HG03378 (cell line): ENCODE results near the gene MTRFR.
"Not testable (repeated sequence)": the region's sequence is repeated elsewhere in the genome, so short reads cannot be mapped to it uniquely, and the experiment has no call there.

Experiments used
- ATAC-seq: cut with Tn5 transposase; IDR thresholded peaks from one replicate; pipeline ENCODE4 v1.9.1; 2021; ENCODE audit warnings: mild to moderate bottlenecking, moderate library complexity; ENCODE audit not compliant: unreplicated experiment

The MTRFR gene

GRCh38 chr12:123232807-123233504 is at the start of gene MTRFR, which contains the start of gene MPHOSPH9:
TSS of gene MTRFR (plus strand) at chr12:123233436. CDS start at chr12:123253675, 20,239 bp downstream.
TSS of gene MPHOSPH9 (minus strand) at chr12:123233141. CDS start at chr12:123230364, 2,777 bp downstream.
- ATAC-seq = peak; percentile 68

- ATAC-seq = no peak
Measured at GRCh38 chr12:123187637-123188036, 45.6 kb upstream of the MTRFR start.

GRCh38 chr12:123199936-123200335 is 33.3 kb upstream of the MTRFR start:
- ATAC-seq = no peak

- no peak for ATAC-seq
Measured at GRCh38 chr12:123200414-123200813, 32.8 kb upstream of the MTRFR start.

GRCh38 chr12:123206794-123207193 is 26.4 kb upstream of the MTRFR start:
- not testable (repeated sequence) for ATAC-seq

GRCh38 chr12:123207815-123208214 is 25.4 kb upstream of the MTRFR start:
- ATAC-seq = not testable (repeated sequence)

- no peak for ATAC-seq
Measured at GRCh38 chr12:123223241-123223668, 10.0 kb upstream of the MTRFR start.

GRCh38 chr12:123225443-123225842 is 7.8 kb upstream of the MTRFR start:
- ATAC-seq = no peak

- ATAC-seq = no peak
Measured at GRCh38 chr12:123227581-123228258, 5.5 kb upstream of the MTRFR start.

GRCh38 chr12:123229051-123229450 is 4.2 kb upstream of the MTRFR start:
- no peak for ATAC-seq

GRCh38 chr12:123231931-123232330 is 1.3 kb upstream of the MTRFR start:
- no peak for ATAC-seq

- ATAC-seq = no peak
Measured at GRCh38 chr12:123232472-123232806, 797 bp upstream of the MTRFR start.

GRCh38 chr12:123233505-123234308 is 471 bp downstream of the MTRFR start:
- peak; percentile 7 for ATAC-seq

GRCh38 chr12:123237646-123238329 is 4.6 kb downstream of the MTRFR start:
- no peak for ATAC-seq

GRCh38 chr12:123238330-123238682 is 5.1 kb downstream of the MTRFR start:
- no peak for ATAC-seq

GRCh38 chr12:123238961-123239360 is 5.7 kb downstream of the MTRFR start:
- no peak for ATAC-seq

- ATAC-seq = no peak
Measured at GRCh38 chr12:123242116-123242904, 9.1 kb downstream of the MTRFR start.

- no peak for ATAC-seq
Measured at GRCh38 chr12:123243671-123244262, 10.5 kb downstream of the MTRFR start.

- no peak for ATAC-seq
Measured at GRCh38 chr12:123245678-123246077, 12.4 kb downstream of the MTRFR start.

- not testable (repeated sequence) for ATAC-seq
Measured at GRCh38 chr12:123248129-123248528, 14.9 kb downstream of the MTRFR start.
